ENCODE results near the gene THRSP.

GRCh38 chr11:78094250-78094649 is 30.6 kb downstream of the THRSP start:
- TF ChIP-seq CTCF (IDR thresholded peaks at IDR 0.05) = no peak
- no peak for TF ChIP-seq POLR2A (IDR thresholded peaks at IDR 0.05)
- TF ChIP-seq EP300 (IDR thresholded peaks at IDR 0.05) = no peak

Measured in suprapubic skin (tissue), 3 donors.